Lower leg skin (tissue), 4 donors: ENCODE results near the gene MOBP. TPM values are rescaled to one million over a fixed set of nuclear protein-coding genes. Genes with fewer than 3 reads are reported as not detected.

Experiments used
- DNase-seq, 2 donors: peaks; one replicate each; pipeline ENCODE4 v3.0.0-alpha.2; 2019; ENCODE audit warnings: low spot score in 2 of 2
- H3K4me3 ChIP-seq: fragments of 200-600 bp; sonication (generic); 2 replicates; pipeline ENCODE4 v1.5.1; 2017; ENCODE audit warnings: mild to moderate bottlenecking, low read depth; ENCODE audit not compliant: poor library complexity, severe bottlenecking
- CTCF ChIP-seq, 3 donors: fragments of 450-650 bp; IDR thresholded peaks; one replicate each; pipeline ENCODE4 v1.5.1; 2016; ENCODE audit warnings: antibody characterized with exemption in 3 of 3, mild to moderate bottlenecking in 3 of 3, moderate library complexity in 2 of 3
- POLR2A ChIP-seq, 2 donors: fragments of 450-650 bp; IDR thresholded peaks; one replicate each; pipeline ENCODE4 v1.6.1; 2016 to 2017; ENCODE audit warnings: antibody characterized with exemption in 2 of 2, mild to moderate bottlenecking in 1 of 2, moderate library complexity in 1 of 2
- WGBS, 2 donors: methylation state at CpG; one replicate each; pipeline ENCODE4 v1.1.5; 2018; 5-methylcytosine and 5-hydroxymethylcytosine counted together
- intact Hi-C: fragments of 100-400 bp; cut with DNase I; formaldehyde crosslinking; loops from one replicate; pipeline ENCODE4 v1.15.0; 2023; ENCODE audit warnings: low total_unique reads
- total RNA-seq, 4 donors: library from RNA; depleted of rRNA; stranded (reverse); fragments of >200 nt; gene quantifications; one replicate each; pipeline ENCODE4 v1.1.0, GENCODE V29; 2016

The MOBP gene
- total RNA-seq, 4 donors from 2014 or later: 0.11 to 0.16 (median 0.13) TPM; not detected in 1

DNA sequence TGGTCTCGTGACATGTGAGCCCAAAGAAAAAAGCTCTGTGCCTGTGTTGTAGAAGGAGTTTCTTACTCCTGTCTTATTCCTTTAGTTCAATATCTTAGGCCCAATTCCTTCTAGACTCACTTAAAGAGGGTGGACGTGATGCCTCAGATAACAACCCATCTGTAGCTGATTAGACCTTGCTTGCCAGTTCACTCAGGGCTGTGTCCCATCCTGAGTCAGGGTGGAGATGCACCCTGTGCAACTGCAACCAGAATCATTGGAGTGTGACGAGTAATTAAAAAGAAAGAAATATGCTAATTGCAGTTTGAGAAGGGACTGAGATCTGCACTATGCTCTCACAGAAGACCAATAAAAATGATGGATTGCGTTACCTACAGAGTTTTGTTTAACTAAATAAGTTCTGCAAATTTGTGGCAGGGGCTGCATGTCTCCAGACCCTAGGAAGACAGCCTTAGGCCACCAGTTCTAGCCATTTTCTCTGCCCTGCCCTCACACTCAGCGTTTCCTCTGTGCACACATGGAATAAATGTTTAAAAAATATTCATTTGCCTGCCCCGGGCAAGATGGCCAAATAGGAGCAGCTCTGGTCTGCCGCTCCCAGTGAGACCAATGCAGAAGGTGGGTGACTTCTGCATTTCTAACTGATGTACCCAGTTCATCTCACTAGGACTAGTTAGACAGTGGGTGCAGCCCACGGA is 83.0 kb downstream of the MOBP start:
- DNase-seq: no peak
- TF ChIP-seq CTCF (IDR thresholded peaks at IDR 0.05): no peak
- TF ChIP-seq POLR2A (IDR thresholded peaks at IDR 0.05): no peak
- WGBS, 2 donors: 76 to 79% methylated on average over 8 of the region's 8 CpGs
- intact Hi-C loops: no loop called here
- no peak overlapping the region for H3K4me3 ChIP-seq

Other genes with a start within 250 kb of the MOBP start
- 1 to 10 TPM in 2 of 4 donors, under 1 TPM in 2; 0.23 to 1.5 (median 0.97) TPM for gene CX3CR1, start 187.6 kb upstream of the MOBP start, total RNA-seq
- not detected for gene CCR8, start 138.0 kb upstream of the MOBP start, total RNA-seq
- 10 to 100 TPM; 12.7 to 21.3 (median 14.1) TPM for gene SLC25A38, start 84.3 kb upstream of the MOBP start, total RNA-seq
- gene RPSA, start 61.0 kb upstream of the MOBP start, total RNA-seq: 1,000 to 10,000 TPM in 3 of 4 donors, 100 to 1,000 TPM in 1; 789 to 1,137 (median 1,095) TPM